GM23248 (cell line): ENCODE measurements around the gene TAS1R2.

Source experiments
- EZH2 ChIP-seq: fragments of 200-600 bp; sonication (generic); IDR thresholded peaks from 2 replicates; pipeline ENCODE4 v1.6.1; 2018; ENCODE audit warnings: antibody characterized with exemption, mild to moderate bottlenecking; ENCODE audit not compliant: insufficient read depth, poor library complexity, severe bottlenecking
- EZH2phosphoT487 ChIP-seq: fragments of 200-600 bp; sonication (generic); IDR thresholded peaks from 2 replicates; pipeline ENCODE4 v1.6.1; 2018; ENCODE audit warnings: antibody characterized with exemption, moderate library complexity, mild to moderate bottlenecking, low read depth; ENCODE audit not compliant: insufficient read depth

DNA sequence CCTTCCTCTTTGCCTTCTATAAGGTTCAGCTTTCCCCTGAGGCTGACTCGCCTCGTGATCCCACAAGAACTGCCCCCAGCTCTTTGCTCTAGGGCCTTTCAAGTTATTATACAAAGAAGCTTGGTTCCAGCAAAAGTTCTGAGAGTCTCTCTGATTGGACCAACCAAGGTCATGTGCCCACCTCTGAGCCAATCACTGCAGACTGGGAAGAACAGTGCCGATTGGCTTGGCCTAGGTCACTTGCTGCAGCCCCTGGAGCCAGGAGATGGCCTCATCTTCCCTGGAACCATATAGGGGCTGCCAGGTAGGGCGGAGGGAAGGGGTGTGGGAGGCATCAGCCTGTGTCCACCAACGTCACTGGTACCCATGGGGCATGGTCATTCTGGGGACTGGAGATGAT lies 22.8 kb downstream of the TAS1R2 start:
- TF ChIP-seq EZH2 (no peak), EZH2phosphoT487 (no peak)
